Left cardiac atrium (tissue), 4 donors: Measurements from ENCODE around the gene DYNLL1. TPM values are rescaled to one million over a fixed set of nuclear protein-coding genes. Genes with fewer than 3 reads are reported as not detected.
A peak's percentile ranks its signal among the peaks of the same experiment; 100 is the strongest.
"Not testable (repeated sequence)": the region's sequence is repeated elsewhere in the genome, so short reads cannot be mapped to it uniquely, and the experiment has no call there.

ENCODE experiments used
- ATAC-seq, 2 donors: fragments of 200-7000 bp; cut with Tn5 transposase; one replicate each; pipeline ENCODE4 v1.9.1; 2020; ENCODE audit warnings: mild to moderate bottlenecking in 2 of 2, moderate library complexity in 2 of 2
- DNase-seq: peaks from one replicate; pipeline ENCODE4 v3.0.0-alpha.2; 2020
- intact Hi-C, 2 donors: fragments of 100-400 bp; cut with DNase I; formaldehyde crosslinking; loops; one replicate each; pipeline versions ENCODE4 v1.14.1 to v1.15.1; 2022 to 2023
- total RNA-seq, 2 donors: library from RNA; stranded (reverse); fragmentation: NEBNext Ultra II Directional; extraction: Animal tissue kit (Norgen Biotek cat#: 25700); gene quantifications; one replicate each; pipeline ENCODE4 v1.2.1, GENCODE V29; 2021
- donor health status: DM: no; HTN: yes; CAD: no.
- donor health status: DM: no; HTN: yes; CAD: no; lungs with severe emphysema.
- donor health status: DM: yes; HTN: yes; CAD: no.
- donor health status: Dilated cardiomyopathy.

The DYNLL1 gene
- total RNA-seq, 2 donors from 2014 or later, result 156 to 237 TPM

- ATAC-seq (no peak), DNase-seq (no peak)
- intact Hi-C loops, result no loop called here
Measured at GRCh38 chr12:120498870-120499515, 3.1 kb downstream of the DYNLL1 start.

GRCh38 chr12:120500581-120500980 is 4.7 kb downstream of the DYNLL1 start:
- intact Hi-C loops, result no loop called here
- no peak for DNase-seq
- ATAC-seq, result no peak

- ATAC-seq (no peak), DNase-seq (no peak)
- intact Hi-C loops, result no loop called here
Measured at GRCh38 chr12:120504587-120504986, 8.7 kb downstream of the DYNLL1 start.

GRCh38 chr12:120508537-120508936 is 12.6 kb downstream of the DYNLL1 start:
- DNase-seq, result no peak
- ATAC-seq, result no peak
- intact Hi-C loops, result no loop called here

- intact Hi-C loops, result no loop called here
- DNase-seq (no peak), ATAC-seq (no peak)
Measured at GRCh38 chr12:120514002-120514401, 18.1 kb downstream of the DYNLL1 start.

- ATAC-seq, result no peak
- intact Hi-C loops, result no loop called here
- DNase-seq, result no peak
Measured at GRCh38 chr12:120515496-120515895, 19.6 kb downstream of the DYNLL1 start.

GRCh38 chr12:120519324-120519723 is 23.4 kb downstream of the DYNLL1 start:
- DNase-seq, ATAC-seq, intact Hi-C loops: not testable (repeated sequence)

- ATAC-seq, result no peak
- DNase-seq, result no peak
- intact Hi-C loops, result no loop called here
Measured at GRCh38 chr12:120522568-120522967, 26.7 kb downstream of the DYNLL1 start.

GRCh38 chr12:120528861-120529525 is 33.1 kb downstream of the DYNLL1 start, which contains the start of gene COQ5:
Gene COQ5 (minus strand): TSS chr12:120529158. CDS start chr12:120529141, 17 bp downstream.
- intact Hi-C loops, result no loop called here
- ATAC-seq (peak; percentile 97), DNase-seq (peak; percentile 93)

- intact Hi-C loops, result no loop called here
- peak in 1 of 2 donors; percentile 13 for ATAC-seq
Measured at GRCh38 chr12:120529641-120530417, 33.9 kb downstream of the DYNLL1 start.

GRCh38 chr12:120530418-120530761 is 34.5 kb downstream of the DYNLL1 start:
- intact Hi-C loops, ATAC-seq, DNase-seq: not testable (repeated sequence)

More at GRCh38 chr12:120529641-120530417, 33.9 kb downstream of the DYNLL1 start:
- DNase-seq, result no peak

- intact Hi-C loops, result no loop called here
- no peak for DNase-seq
- no peak for ATAC-seq
Measured at GRCh38 chr12:120532701-120533238, 36.9 kb downstream of the DYNLL1 start.

- intact Hi-C loops, result no loop called here
- DNase-seq, result peak; percentile 73
- ATAC-seq, result peak; percentile 84 to 85
Measured at GRCh38 chr12:120534203-120534702, 38.3 kb downstream of the DYNLL1 start, which contains the start of gene RNF10. Gene RNF10 (plus strand): TSS chr12:120534356. CDS start chr12:120534812, 456 bp downstream.

- DNase-seq (peak; percentile 49), ATAC-seq (peak; percentile 55 to 61)
- intact Hi-C loops, result no loop called here
Measured at GRCh38 chr12:120534703-120535655, 39.1 kb downstream of the DYNLL1 start.

- ATAC-seq (no peak), DNase-seq (no peak)
- intact Hi-C loops, result no loop called here
Measured at GRCh38 chr12:120536064-120536791, 40.3 kb downstream of the DYNLL1 start.

- ATAC-seq, result no peak
- intact Hi-C loops, result no loop called here
- DNase-seq, result no peak
Measured at GRCh38 chr12:120537856-120538220, 41.9 kb downstream of the DYNLL1 start.

GRCh38 chr12:120538281-120539156 is 42.6 kb downstream of the DYNLL1 start:
- ATAC-seq, result peak; percentile 69 to 71
- intact Hi-C loops, result no loop called here
- peak; percentile 74 for DNase-seq
